ENCODE measurements around the gene FBLL1.
A peak's percentile ranks its signal among the peaks of the same experiment; 100 is the strongest.
"Not testable (repeated sequence)": the region's sequence is repeated elsewhere in the genome, so short reads cannot be mapped to it uniquely, and the experiment has no call there.

FBLL1 gene

DNA sequence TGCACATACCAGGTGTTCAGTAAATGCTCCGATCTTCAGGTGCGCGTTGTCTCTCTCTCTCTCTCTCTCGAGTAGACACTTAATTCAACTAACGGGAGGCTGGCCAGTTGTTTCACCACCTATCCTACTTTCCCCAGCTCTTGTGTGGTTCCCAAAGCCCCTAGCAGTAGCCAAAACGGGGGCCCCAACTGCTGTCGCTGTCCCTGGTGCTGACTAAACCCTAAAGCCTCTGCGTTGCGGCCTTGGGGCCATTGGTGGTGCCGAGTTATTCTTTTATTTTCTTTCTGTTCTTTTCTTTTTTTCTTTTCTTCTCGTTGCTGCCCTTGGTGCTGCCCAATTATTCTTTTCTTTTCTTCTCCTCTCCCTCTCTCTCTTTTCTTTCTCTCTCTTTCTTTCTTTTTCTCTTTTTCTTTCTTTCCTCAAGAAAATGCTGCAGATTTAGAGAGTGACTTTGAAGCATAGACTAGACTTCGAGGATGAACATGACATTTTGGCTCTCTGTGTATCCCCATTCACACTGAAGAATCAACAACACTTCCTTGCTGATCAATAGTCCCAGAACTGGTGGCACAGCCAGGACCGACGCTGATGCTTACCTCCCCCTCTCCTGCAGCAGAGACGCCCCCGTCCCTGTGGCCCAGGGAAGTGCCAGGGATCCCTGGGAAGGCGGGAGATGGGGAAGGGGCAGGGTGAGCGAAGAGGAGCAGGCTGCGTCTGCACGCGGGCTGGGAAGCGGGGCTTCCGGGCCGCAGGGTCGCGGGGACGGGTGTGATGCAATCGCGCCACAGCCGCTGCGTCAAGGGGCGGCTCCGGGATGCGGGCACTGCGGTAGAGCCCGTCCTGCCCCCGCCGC lies at the start of gene FBLL1:
FBLL1 (plus strand) TSS at position 785 of the 853 bp plus-strand sequence. CDS start 200 bp downstream, outside the sequence.
- no peak for DNase-seq (ENCODE audit: low spot score)

- no peak for DNase-seq (ENCODE audit: low spot score)
These were observed 48.5 kb upstream of the FBLL1 start for GRCh38 chr5:168480601-168481000.

GRCh38 chr5:168481330-168481788 lies 47.7 kb upstream of the FBLL1 start:
- no peak for DNase-seq (ENCODE audit: low spot score)

DNA sequence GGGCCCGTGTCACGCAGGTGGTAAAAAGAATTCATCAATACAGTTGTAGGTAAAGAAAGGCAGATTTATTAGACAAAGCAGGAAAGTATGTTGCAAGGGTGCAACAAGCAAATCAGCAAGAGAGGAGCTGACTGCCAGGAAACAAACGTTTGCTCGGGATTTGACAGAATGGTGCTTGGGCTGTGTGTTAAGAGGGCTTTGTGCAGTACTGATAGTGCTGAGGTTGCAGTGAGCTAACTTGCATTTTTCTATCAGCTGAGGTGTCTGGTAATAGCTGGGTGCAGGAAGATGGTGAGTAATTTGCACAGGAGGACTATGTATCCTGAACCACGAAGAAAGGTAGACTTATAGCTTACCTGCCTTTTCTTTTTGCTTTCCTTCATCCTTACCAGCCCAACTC lies 46.7 kb upstream of the FBLL1 start:
- DNase-seq (ENCODE audit: low spot score) = no peak

DNA sequence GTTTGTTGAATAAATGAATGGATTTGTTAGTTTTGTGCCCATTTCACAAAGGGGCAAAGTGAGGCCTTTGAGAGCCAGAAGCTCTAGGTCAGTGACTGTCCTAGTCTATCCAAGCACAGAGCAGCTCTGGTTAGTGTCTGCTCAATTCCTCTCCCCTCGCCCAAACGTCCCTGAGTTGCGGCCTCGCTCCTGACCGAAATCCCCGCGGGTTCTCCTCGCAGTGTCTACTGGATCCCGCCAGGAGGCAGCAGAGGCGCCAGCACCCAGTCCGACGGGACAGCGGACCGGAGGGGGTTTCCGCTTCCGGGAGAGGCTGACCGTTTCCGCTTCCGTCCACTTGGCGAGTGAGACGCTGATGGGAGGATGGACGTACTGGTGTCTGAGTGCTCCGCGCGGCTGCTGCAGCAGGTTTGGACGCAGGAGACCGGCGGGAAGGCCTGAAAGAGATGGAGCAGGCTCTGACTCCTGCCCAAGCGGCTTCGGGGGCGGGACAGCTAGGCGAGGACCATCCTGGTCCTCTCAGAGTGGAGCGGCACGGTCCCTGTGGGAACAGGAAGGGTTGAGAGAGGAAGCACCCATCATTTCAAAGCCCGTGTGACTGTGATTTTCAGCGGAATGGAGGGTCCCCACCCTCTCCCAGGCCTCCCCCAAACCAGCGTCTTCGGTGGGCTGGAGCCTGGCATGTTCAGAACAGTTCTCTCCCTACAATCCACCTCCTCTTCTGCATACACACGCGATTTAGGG lies 42.8 kb upstream of the FBLL1 start, which contains the start of gene RARS1:
RARS1 (plus strand) TSS at position 336 of the 744 bp plus-strand sequence; CDS start at position 364, 28 bp downstream.
- peak; percentile 88 for DNase-seq (ENCODE audit: low spot score)

GRCh38 chr5:168489059-168489458 lies 40.0 kb upstream of the FBLL1 start:
- no peak for DNase-seq (ENCODE audit: low spot score)

- DNase-seq (ENCODE audit: low spot score) = no peak
These were observed 35.0 kb upstream of the FBLL1 start for GRCh38 chr5:168494057-168494555.

GRCh38 chr5:168502563-168503237 lies 26.4 kb upstream of the FBLL1 start:
- no peak for DNase-seq (ENCODE audit: low spot score)

DNA sequence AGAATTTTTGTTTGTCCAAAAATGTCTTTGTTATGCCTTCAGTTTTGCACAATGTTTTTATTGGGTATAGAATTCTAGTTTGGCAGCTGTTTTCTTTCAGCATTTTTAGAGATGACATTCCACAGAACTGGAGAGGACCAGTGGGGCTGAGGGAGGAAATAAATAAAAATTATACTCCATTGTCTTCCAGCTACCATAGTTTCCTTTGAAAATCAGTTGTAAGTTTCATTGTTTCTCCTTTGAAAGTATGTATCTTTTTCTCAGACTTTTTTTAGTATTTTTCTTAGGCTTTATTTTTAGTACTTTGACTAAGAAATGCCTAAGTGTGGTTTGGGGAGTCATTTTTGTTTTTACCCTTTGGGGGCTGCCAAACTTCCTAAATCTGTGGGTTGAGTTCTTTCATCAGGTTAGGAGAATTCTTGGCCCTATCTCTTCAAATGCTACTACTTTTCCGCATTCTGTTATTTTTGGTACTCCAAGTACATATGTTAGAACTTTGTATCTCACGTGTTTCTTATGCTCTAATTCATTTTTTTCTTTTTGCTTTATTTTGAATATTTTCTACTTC lies 15.2 kb upstream of the FBLL1 start:
- DNase-seq (ENCODE audit: low spot score) = no peak

- DNase-seq (ENCODE audit: low spot score) = no peak
These were observed 3.2 kb upstream of the FBLL1 start for GRCh38 chr5:168525856-168526255.

GRCh38 chr5:168527756-168528295 lies 1.3 kb upstream of the FBLL1 start:
- no peak for DNase-seq (ENCODE audit: low spot score)

DNA sequence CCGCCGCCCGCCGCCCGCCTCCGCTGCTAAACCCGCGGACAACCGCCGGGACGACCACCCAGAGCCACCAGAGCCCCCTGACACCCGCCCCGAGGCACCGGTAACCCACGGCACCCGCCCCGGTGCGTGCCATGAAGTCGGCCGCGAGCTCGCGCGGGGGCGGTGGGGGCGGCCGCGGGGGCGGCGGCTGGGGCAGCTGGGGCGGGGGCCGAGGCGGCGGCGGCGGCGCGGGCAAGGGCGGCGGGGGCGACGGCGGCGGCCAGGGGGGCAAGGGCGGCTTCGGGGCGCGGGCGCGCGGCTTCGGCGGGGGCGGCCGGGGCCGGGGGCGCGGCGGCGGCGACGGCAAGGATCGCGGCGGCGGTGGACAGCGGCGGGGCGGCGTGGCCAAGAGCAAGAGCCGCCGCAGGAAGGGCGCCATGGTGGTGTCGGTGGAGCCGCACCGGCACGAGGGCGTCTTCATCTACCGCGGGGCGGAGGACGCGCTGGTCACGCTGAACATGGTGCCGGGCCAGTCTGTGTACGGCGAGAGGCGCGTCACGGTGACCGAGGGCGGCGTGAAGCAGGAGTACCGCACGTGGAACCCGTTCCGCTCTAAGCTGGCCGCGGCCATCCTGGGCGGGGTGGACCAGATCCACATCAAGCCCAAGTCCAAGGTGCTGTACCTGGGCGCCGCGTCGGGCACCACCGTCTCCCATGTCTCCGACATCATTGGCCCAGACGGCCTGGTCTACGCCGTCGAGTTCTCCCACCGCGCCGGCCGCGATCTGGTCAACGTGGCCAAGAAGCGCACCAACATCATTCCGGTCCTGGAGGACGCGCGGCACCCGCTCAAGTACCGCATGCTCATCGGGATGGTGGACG lies 499 bp downstream of the FBLL1 start:
- no peak for DNase-seq (ENCODE audit: low spot score)

DNA sequence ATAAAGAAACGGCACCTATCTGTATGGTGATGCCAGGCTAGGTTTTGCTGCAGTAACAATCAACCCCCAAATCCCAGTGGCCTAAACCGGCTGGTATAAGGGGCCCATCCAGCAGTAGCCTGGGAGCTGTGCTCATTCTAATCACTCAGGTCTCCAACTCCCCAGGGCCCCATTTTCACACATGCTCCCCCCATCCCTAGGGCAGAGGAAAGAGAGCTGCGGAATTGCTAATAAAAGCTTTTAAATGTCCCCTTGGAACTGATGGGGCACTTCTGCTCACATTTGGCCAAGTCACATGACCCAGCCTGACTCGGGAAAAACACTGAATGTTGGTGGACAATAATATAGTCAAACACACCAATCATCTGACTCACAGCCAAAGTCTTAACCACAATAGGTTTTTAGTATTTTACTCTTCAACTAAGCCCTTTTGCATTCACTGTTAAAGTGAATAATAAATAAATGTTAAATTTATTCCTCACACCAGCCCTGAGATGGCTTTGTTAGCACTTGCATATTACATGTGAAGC lies 1.6 kb downstream of the FBLL1 start:
- no peak for DNase-seq (ENCODE audit: low spot score)

- no peak for DNase-seq (ENCODE audit: low spot score)
These were observed 2.1 kb downstream of the FBLL1 start for GRCh38 chr5:168531191-168531590.

GRCh38 chr5:168531987-168532864 lies 3.1 kb downstream of the FBLL1 start:
- no peak for DNase-seq (ENCODE audit: low spot score)

DNA sequence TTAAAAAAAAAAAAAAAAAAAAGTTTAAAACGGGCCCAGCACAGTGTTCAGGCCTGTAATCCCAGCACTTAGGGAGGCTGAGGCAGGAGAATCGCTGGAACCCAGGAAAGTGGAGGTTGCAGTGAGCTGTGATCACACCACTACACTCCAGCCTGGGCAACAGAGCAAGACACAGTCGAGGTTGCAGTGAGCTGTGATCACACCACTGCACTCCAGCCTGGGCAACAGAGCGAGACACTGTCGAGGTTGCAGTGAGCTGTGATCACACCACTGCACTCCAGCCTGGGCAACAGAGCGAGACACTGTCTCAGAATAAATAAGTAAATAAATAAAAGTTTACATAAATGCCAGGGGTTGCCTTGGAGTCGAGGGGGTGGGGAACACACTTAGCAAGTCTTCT lies 5.2 kb downstream of the FBLL1 start:
- not testable (repeated sequence) for DNase-seq (ENCODE audit: low spot score)

DNA sequence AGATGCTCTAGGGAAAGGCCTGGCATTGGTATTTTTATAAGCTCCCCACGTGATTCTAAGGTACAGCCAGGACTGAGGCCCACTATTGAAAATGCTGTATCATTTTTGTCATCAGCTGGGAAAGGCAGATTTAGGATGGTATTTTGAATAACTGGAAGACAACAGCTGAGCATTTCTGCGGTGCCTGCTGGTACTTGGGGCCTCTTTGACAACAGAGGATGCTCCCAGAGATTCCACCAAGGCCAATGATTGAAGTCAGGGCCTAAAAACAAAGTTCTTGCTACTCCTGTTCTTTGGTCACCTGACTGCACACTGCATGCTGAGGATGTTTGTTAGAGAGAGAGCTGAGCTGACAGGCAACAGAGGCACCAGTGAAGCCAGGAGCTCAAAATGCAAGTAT lies 8.1 kb downstream of the FBLL1 start:
- no peak for DNase-seq (ENCODE audit: low spot score)

GRCh38 chr5:168549554-168549953 lies 20.4 kb downstream of the FBLL1 start:
- DNase-seq (ENCODE audit: low spot score) = no peak

DNA sequence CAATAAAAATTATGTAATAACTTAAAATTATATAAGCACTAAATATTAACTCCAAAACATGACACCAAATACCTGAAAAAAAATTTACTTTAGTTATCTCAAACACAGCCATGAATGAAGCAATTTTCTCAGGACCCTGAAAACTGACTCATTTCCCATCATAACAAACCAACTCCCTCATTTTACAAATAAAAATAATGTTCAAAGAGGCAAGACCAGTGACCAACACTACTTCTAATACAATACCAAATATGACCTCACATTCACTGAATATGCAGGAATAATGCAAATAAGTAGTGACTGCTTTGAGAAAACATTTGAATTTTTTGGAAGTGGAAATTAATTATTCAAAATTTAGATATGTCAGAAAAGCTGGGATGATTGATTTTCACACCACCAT lies 21.6 kb downstream of the FBLL1 start:
- no peak for DNase-seq (ENCODE audit: low spot score)
